HG03045 (cell line): ENCODE data around the gene PRRT4.

Experiments
- ATAC-seq: cut with Tn5 transposase; IDR thresholded peaks from one replicate; pipeline ENCODE4 v1.9.1; 2021; ENCODE audit warnings: mild to moderate bottlenecking, moderate library complexity; ENCODE audit not compliant: unreplicated experiment

The PRRT4 gene

DNA sequence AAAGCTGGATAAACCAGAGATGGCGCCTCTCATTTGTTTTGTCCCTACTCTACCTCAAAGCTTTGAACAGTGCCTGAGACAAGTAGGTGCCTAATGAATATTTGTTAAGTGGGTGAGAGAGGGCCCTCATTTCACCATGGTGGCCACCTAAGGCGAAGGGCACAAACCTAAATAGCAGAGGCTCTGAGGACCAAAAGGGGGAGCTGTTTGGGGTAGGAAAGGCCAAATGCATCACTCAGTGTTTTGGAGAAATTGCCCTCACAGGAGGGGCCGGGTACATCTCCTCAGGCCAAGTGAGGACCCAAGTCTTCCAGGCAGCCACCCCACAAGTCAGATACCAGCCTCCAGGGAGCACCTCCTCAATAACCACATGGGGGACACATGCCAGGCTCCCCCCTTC is 34.3 kb upstream of the PRRT4 start:
- ATAC-seq = no peak

DNA sequence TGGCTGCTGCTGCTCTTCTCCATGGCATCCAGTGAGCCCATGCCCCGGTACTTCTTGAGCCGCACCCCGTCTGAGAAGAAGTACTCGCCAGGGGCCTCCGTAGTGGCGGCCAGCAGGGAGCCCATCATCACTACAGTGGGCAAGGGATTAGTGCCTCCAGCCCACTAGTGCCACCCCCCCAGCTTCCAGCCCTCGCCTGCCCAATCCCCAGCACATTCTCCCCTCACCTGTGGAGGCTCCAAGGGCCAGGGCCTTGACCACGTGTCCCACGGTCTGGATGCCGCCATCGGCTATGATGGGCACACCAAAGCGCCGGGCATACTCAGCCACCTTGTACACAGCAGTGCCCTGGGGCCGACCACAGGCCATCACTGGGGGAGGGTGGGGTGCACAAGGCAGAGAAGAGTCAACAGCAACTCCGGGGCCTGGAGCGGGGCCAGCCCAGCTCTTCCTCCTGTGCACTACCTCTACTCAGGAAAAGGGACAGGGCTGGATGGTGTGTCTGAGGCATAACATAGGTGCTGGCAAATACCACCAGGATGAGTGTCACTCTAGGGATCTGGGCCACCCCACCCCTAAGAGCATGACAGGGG is 33.5 kb upstream of the PRRT4 start:
- no peak for ATAC-seq

DNA sequence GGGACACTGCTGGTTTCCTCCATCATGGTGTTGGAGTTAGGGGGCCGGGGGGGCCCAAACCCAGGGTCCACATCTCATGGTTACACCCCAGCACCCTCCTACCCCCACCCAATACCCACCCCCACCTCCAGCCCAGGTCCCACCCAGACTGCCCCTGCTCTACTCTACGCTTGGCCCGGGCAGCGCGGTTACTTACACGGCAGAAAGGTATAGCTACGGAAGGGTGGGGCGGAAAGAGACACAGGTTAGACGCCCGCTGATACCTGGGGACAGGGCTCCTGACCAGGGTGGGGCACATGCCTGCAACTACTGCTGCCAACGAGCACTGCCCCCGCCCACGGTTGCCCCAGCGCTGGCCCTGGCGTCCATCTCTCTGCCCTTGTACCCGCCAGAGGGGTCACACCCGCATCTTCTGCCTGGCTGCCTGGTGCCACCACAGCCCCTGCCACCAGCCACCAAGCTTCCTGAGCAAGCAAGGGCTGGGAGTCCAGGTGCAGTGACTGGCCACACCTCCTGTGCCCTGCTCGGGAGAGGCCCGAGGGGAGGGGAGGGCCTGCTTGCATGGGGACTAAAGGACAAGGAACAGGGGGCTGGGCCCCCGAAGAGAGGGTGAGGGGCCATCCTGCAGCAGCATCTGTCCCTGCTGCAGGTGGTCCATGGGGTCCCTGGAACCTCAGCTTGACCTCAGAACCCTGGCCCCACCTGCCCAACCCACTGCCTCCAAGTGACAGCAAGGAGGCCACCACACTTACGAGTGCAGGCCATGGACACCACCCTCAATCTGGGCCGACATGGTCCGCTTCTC is 32.2 kb upstream of the PRRT4 start:
- ATAC-seq = no peak

DNA sequence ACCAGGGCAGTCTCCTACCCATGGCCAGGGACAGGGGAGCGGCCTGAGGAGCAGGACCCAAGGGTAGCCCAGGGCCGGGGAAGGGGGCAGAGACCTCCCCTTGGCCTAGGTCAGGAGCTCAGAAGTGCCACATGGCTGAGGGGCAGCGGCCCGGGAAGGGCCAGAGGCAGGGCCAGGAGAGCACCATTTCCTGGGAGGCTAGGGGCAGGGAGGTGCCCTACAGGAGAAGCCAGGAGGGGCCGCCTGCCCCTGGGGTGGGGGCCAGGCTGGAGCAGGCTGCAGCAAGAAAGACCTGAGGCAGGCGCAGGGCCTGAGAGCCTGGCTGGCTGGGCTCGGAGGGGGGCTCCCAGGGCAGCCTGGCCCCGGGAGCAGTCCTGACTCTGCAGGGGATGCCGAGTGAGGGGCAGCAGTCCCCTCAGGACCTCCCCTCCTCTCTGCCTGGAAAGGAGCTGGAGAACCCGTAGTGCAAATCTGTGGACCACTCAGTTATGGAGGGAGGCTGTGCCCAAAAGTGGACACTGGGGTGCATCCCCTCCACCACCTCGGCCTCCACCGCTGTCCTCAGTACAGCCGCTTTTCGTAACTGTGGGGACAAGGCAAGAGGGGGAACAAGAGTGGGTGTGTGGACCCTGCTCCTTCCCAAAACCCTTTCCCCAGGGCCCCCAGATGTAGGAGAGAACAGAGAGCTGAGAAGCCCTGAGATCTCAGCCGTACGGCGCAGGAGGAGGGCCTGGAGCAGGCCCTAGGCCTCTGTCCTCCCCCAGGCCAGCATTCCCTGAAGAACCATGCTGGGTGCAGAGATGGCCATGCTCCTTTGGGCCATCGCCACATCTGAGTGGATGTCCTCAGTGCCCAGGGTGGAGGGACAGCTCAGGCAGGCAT is 31.2 kb upstream of the PRRT4 start:
- no peak for ATAC-seq

DNA sequence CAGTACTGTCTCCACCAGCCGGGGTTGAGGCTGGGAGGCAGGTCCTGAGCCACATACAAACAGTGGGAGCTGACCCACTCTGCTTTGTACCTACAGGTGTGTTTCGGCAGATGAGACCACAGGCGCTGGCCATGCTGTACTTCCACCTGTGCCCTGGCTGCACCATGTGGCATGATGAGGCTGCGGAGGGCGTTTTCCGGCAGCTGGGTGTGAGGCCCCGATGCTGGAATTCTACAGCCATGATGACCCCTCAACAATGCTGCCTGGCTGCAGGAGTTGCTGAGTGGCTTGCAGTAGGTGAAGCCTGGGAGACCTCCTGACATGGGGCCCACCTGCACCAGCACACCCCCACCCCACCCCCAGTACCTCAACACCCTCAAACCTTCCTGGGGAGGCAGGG is 30.3 kb upstream of the PRRT4 start:
- ATAC-seq = no peak

DNA sequence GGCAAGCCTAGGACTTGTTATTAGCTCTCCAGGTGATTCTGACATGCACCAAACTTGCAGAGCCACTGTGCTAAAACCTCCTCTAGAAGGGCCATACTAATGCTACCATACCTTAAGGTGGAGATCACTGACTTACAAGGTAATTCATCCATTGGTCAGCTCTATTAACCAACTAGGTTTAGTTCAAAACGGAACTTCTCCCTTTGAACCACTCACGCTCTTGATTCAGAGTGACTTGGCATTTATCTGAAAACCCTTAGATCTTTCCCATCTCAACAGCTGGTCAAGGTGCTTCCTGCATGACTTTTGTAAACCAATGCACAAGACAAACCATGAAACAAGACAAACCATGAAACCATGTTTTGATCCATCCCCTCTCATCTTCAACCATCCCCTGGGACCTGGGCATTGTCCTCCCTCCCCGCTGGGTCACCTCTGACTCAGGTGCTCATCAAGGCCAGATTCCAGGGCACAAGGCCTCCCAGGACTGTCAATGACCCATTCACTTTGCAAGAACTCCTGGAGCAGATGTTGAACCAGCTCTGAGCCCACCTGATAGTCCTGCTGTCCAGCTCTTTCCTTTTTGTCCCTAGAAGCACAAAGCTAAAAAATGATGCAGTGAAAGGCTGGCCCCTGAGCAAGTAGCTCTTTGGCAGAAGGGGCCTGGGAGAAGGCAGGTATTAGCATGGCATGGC is 29.5 kb upstream of the PRRT4 start:
- no peak for ATAC-seq

DNA sequence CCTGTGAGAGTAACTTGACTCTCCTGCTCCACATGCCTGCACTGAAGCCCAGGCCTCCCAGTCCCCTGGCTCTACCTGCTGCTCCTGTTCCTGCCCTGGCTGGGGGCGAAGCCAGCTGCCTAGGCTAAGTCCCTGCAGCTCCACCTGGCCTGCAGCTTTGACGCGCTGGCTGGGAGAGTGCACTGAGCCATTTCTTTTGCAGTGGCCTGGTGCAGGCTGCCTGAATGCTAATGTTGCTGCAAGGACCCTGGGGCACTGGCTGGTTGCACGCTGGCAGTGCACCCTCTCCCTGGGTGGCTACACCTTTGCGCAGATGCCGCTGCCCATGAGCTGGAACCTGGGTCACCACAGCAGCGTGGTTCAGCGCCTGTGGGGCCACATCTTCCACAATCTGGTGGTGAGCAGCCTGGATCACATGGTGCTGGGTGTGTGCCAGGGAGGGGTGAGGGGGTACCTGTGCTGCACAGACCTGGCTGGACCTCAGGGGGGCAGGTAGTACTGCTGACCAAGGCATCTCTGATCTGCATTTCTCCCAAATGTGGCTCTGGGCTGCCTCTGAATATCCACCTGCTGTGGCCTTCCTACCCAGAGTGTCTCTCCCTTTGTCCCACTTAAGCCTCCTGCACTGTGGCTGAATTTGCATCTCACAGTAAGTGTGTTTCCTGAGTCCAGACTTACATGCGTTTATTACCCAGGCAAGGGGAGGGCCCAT is 28.3 kb upstream of the PRRT4 start:
- no peak for ATAC-seq

DNA sequence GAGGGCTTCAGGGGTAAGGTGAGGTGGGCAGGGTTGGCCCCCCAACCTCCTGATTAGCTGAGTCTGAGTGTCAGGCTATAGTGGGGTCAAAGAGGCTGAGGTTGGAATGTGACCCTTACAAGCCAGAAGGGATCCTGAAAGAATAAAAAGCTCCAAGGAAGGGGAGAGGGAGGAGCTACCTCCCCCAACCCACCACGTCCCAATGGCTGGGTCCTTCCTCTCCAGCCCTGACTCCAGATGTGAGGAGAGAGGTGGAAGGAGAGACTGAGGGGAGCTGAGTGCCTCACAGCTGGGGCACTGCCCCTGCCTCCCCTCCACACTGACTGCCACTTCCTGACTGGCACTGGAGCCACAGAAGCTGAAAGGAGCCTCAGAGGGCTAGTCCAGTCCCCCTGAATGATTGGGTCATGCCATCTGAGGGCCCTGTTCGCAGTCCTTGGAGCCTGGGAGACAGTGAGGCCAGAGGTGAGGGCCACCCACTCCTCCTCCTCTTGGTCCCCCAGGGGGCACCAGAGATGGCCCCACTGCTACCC is 27.7 kb upstream of the PRRT4 start:
- ATAC-seq = no peak

DNA sequence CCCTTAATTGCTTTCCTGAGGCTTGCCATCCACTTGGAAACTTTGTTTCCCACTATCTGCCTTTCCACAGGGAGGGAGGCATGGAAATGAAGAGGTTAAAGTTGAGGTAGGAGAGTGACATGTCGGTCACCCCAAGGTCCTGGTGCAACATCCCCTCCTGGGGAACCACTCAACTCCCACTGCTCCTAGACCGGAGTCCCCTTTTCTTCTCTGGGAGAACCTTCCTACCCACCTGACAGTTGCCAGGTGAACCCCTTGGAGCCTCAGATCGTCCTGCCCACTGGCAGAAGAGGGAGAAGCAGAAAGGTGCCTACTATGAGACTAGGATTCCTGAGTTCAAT is 26.6 kb upstream of the PRRT4 start:
- ATAC-seq = no peak

DNA sequence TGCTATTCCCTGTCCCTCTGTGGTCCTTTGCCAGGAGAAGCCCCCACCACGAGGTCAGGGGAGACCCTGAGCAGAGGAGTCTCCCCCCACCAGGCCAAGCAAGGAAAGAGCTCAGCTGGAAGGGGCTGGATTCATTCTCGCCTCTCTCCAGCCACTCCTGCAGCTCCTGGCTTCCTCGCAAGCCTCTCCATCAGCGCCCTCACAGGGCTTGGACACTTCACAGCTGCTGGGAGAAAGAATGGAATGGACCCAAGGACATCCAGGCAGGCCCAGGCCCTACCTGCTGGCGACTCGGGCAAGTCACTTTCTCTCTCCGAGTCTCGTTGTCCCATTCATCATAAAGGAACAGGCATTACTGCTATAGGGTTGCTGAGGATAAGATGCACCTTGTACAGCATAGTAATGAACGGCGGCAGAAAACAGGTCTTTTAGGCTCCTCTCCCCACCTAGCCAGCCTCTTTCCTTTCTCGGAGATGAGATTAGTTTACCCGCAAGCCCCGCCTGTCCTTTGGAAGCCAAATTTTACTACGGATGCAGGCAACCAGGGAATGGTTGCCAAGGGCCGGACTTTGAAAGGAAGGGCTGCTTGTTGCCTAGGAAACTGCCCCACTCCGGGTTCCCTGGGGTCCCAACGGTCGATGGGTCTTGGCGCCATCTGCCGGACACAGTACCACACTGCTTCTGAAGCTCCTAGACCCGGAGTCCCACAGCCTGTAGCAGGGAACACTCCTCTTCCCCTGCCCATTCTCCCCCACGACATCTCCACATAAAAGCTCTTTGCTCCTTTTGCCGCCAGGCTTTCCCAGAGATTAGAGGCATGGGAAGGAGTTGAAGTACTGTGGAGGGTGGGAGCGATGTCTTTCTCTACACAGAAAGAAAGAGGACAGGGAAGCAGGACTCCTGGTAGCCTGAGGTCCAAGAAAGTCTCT is 26.0 kb upstream of the PRRT4 start:
- ATAC-seq = peak; percentile 54

DNA sequence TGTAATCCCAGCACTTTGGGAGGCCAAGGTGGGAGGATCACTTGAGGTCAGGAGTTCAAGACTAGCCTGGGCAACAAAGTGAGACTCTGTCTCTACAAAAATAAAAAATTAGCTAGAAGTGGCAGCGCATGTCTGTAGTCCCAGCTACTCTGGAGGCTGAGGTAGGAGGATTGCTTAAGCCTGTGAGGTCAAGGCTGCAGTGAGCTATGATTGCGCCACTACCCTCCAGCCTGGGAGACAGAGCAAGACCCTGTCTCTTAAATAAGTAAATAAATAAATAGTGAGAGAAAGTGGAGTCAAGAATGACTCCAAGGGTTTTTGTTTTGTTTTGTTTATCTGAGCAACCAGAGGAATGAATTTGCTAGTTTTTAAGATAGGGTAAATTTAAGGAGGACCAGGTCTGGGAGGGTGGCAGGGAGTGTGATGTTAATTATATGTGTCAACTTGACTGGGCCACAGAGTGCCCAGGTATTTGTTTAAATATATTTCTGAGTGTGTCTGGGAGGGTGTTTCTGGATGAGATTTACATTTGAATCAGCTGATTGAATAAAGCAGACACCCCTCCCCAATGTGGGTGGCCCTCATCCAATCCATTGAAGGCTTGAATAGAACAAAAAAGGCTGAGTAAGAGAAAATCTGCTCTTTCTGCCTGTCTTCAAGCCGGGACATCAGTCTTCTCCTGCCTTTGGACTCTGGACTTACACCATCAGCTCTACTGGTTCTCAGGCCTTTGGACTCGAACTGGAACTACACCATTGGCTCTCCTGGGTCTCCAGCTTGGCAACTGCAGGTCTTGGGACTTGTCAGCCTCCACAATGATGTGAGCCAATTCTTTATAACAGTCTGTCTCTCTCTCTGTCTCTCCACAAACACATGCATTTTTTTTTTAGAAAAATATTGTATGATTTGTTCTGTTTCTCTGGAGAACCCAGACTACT is 24.8 kb upstream of the PRRT4 start:
- ATAC-seq = no peak

DNA sequence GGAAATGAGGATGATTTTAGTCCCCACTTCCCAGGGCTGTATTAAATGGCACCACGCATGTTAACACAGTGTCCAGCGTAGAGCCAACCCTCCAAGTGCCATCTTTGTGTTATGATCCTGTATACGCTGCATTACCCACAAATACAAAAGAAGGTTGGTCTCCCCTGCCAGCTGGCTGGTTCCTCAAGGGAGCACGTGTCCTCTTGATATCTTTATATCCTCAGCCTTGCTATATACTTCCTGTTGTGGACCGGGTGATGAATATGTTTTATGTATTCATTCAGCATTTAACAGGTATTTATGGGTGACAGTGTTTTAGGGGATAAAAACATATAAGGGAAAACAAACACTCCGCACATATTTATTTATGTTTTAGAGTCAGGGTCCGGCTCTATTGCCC is 23.2 kb upstream of the PRRT4 start:
- no peak for ATAC-seq

DNA sequence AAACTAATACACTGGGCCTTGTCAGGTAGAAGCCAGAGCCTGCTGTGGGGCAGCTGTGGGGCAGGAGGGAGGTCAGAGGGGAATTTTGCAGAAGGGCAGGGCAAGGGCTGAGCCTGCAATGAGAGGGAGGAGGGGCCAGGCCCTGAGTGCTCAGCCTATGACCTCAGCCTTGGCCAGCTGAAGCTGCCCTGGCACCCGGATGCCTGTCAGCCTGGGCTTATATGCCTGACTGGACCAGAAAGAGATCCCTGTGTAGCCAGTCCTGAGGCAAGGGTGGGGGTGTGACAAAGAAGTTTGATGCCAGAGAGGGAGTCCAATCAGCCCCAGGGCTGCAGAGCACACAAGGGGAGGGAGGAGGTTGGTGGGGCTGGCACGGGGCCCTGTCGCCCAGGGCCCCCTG is 22.3 kb upstream of the PRRT4 start:
- no peak for ATAC-seq

DNA sequence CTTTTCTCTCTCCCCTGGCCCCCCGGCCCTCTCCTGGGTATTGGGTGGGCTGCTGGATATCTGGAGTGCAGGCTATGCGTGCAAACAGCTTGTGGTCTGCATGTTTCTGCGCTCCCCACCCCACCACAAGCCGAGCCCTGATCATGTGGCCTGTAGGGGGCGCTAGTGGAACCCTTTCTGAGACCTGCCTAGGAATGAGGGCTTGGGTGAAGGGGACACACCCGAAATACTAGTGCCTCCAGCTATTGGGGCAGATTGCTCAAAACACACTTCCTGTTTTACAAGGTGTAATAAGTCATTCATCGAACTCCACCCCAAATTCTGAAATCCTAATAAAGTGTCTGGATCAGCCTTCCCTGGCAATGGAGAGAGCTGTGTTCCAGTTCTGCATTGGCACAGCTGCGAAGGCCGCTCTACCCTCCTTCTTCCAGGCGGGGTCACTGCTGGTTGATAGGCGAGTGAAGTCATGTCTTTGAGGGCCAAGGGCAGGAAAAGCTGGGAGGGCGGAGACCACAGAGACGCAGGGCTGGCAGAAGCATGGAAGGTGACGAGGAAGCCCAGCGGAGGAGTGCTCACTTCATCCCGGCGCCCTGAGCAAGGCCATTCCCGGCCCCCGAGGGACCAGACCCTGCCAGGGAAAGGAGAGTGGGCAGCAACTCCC is 19.8 kb upstream of the PRRT4 start:
- no peak for ATAC-seq

DNA sequence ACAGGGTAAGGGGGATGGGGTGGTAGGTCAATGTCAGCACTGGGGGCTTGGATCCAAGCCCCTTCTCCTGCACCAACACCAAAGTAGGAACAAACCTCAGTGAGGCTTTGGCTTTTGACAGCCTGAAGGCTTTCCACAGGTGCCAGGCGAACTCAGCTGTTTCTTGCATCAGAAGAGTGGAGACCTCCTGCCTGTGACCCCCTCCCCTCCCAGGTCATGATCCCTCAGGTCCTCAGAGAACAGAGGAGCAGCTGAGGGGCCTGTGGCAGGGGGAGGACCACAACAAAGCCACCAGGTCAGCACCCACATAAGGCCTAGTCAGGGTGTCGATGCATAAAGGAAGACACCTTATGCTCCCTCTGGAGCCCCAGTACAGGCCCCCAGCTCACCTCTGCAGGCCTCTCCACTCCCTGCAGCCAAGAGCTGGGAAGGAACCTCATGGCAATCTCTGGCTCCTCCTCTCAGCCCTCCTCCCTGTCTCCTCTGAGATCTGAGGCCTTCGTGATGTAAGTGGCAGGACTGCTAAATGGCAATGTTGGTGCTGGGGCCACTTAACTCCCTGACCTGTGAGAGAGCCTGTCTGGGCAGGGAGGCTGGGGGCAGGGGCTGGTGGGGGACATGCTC is 19.1 kb upstream of the PRRT4 start:
- ATAC-seq = no peak

DNA sequence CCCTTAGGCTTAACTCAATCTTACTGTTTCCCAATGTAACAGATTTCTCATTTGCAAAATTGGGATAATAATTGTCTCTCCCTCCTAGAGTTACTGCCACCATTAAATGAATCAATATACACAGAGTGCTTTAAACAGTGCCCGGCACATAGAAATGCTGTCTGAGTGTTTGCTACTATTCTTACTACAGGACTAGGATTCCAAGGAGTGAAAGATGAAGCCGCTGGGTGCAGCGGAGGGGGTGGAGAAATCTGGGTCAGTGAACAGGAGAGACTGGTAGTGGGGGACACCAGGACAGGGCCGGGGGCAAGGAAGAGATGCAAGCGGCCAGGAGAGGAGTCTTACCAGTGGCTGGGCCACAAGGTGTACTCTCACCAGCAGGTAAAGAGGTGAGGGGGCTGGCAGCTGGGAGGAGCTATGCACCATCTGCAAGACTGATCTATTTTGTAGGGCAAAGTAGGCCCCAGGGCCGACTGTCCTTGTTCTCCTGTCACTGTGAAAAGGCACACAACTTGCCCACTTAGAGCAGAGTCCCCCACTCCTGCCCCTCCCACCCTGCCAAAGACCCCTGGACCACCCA is 18.5 kb upstream of the PRRT4 start:
- ATAC-seq = no peak

DNA sequence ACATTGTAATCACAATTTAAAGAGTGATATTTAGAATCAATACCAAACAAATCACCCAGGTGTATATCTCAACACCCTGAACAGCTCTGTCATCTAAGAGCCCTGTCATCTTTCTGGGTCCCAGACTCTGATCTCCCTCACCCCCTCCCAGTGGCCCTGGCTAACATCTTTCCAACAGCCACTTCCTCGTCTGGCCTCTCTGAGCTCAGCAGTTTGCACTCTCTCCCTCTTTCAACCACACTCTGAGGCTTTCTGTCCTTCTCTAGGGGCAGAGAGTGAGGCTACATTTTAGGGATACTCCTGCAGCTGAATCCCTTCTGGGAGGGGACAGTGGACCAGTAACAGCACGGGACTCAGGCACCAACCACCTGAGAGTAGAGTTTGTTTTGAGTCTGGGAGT is 17.1 kb upstream of the PRRT4 start:
- ATAC-seq = no peak
